Tibial artery (tissue), 4 donors: Measurements from ENCODE around the gene PGBD4.

Experiments
- DNase-seq, 2 donors: peaks; one replicate each; pipeline ENCODE4 v3.0.0-alpha.2; 2019
- H3K27ac ChIP-seq, 2 donors: fragments of 200-600 bp; sonication (generic) in 1 of 2; 1 replicate in 1 of 2; 2 replicates in 1 of 2; pipeline ENCODE4 v1.5.1; 2018 to 2019; ENCODE audit warnings: mild to moderate bottlenecking in 1 of 2
- H3K27me3 ChIP-seq, 2 donors: fragments of 200-600 bp; sonication (generic) in 1 of 2; one replicate each; pipeline versions ENCODE4 v1.5.1 to v1.6.0; 2016 to 2019
- H3K36me3 ChIP-seq, 3 donors: fragments of 200-600 bp; sonication (generic) in 2 of 3; one replicate each; pipeline ENCODE4 v1.5.1; 2016 to 2019; ENCODE audit warnings: mild to moderate bottlenecking in 2 of 3
- H3K4me1 ChIP-seq, 4 donors: fragments of 200-600 bp; sonication (generic) in 2 of 4; 1 replicate in 3 of 4; 2 replicates in 1 of 4; pipeline ENCODE4 v1.5.1; 2016 to 2019
- H3K4me3 ChIP-seq, 2 donors: fragments of 200-600 bp; sonication (generic) in 1 of 2; 1 replicate in 1 of 2; 2 replicates in 1 of 2; pipeline ENCODE4 v1.5.1; 2018 to 2019; ENCODE audit warnings: mild to moderate bottlenecking in 2 of 2
- H3K9me3 ChIP-seq, 3 donors: fragments of 200-600 bp; sonication (generic) in 1 of 3; one replicate each; pipeline ENCODE4 v1.5.1; 2016 to 2019
- CTCF ChIP-seq, 2 experiments: fragments of 200-600 bp in 1 of 2; fragments of 450-650 bp in 1 of 2; IDR thresholded peaks; one replicate each; pipeline ENCODE4 v1.5.1; 2017 to 2019; ENCODE audit warnings: antibody characterized with exemption in 2 of 2, mild to moderate bottlenecking in 1 of 2, moderate library complexity in 1 of 2
- intact Hi-C: fragments of 100-400 bp; cut with DNase I; formaldehyde crosslinking; loops from one replicate; pipeline ENCODE4 v1.15.0; 2023; ENCODE audit warnings: low total_unique reads

Gene PGBD4

GRCh38 chr15:34078900-34079299 is 23.0 kb upstream of the PGBD4 start:
- H3K27me3 ChIP-seq, result no peaks in the 10 kb centered on the region
- no peak for TF ChIP-seq CTCF (IDR thresholded peaks at IDR 0.05)
- no peak for DNase-seq
- H3K9me3 ChIP-seq, result no peaks in the 10 kb centered on the region
- H3K36me3 ChIP-seq, result peaks cover 8 to 23% (median 11%) of the 10 kb centered on the region in 3 donors
- intact Hi-C loops, result no loop called here
- no peaks in the 10 kb centered on the region for H3K4me1 ChIP-seq
- H3K27ac ChIP-seq, result no peak overlapping the region
- no peak overlapping the region for H3K4me3 ChIP-seq

DNA sequence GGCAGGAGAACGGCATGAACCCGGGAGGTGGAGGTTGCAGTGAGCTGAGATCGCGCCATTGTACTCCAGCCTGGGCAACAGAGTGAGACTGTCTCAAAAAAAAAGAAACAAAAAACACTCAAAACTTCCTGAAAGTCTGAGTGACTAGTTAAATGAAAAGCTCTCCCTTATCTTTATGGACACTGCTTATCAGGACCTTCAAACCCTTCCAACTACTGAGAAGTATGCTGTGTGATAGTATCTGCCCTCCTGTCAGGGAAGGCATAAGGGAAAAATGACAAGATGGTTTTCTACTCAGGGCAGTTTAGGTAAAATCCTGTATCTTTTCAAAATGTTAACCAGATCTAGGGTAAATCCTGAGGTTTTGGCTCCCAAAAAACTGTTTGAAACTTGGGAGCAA is 22.0 kb upstream of the PGBD4 start:
- Histone ChIP-seq H3K36me3 (peaks cover 11 to 32% (median 17%) of the 10 kb centered on the region in 3 donors), H3K27ac (no peak overlapping the region), H3K4me3 (no peak overlapping the region), H3K4me1 (no peaks in the 10 kb centered on the region), H3K27me3 (no peaks in the 10 kb centered on the region), H3K9me3 (no peaks in the 10 kb centered on the region)
- no peak for DNase-seq
- no peak for TF ChIP-seq CTCF (IDR thresholded peaks at IDR 0.05)
- intact Hi-C loops, result no loop called here

DNA sequence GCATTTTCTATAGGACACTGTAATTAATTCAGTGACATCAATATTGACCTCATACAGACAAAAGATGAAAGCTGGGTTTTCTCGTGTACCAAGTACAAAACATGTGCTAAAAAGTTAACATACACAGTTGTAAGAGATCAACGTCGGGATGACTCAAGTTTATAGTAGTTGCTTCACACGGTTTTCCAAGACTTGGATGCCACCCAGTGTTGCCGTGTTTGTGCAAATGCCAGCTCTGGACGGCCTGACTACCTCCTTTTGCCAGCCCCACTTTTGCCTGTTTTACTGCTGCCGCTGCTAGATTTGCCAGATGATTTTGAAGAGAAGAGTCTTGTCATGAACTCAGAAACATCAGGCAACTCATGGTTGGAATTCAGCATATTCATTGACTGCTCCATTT is 17.8 kb upstream of the PGBD4 start:
- no peak overlapping the region for H3K4me3 ChIP-seq
- no peaks in the 10 kb centered on the region for H3K9me3 ChIP-seq
- peaks cover 38 to 65% (median 41%) of the 10 kb centered on the region in 3 donors for H3K36me3 ChIP-seq
- no peaks in the 10 kb centered on the region for H3K27me3 ChIP-seq
- no peak overlapping the region for H3K27ac ChIP-seq
- no peaks in the 10 kb centered on the region for H3K4me1 ChIP-seq
- DNase-seq, result no peak
- no peak for TF ChIP-seq CTCF (IDR thresholded peaks at IDR 0.05)
- intact Hi-C loops, result no loop called here

- peaks cover 50 to 72% (median 52%) of the 10 kb centered on the region in 3 donors for H3K36me3 ChIP-seq
- H3K9me3 ChIP-seq, result no peaks in the 10 kb centered on the region
These were observed 16.1 kb upstream of the PGBD4 start for GRCh38 chr15:34085746-34086145.

GRCh38 chr15:34099914-34100313 is 2.0 kb upstream of the PGBD4 start:
- Histone ChIP-seq H3K36me3 (peaks cover 4 to 7% (median 7%) of the 10 kb centered on the region in 3 donors), H3K4me1 (peaks cover 0 to 27% (median 22%) of the 10 kb centered on the region in 4 donors), H3K27me3 (no peaks in the 10 kb centered on the region), H3K4me3 (peak overlapping the region in 1 of 2 donors; percentile 91), H3K27ac (no peak overlapping the region), H3K9me3 (no peaks in the 10 kb centered on the region)
- no peak for DNase-seq
- TF ChIP-seq CTCF (IDR thresholded peaks at IDR 0.05), result no peak
- intact Hi-C loops, result loop anchor here (5.0 kb wide), 1 partner anchor 122 kb away; no protein-coding TSS in a partner anchor

More at GRCh38 chr15:34085746-34086145, 16.1 kb upstream of the PGBD4 start:
- Histone ChIP-seq H3K27me3 (no peaks in the 10 kb centered on the region), H3K27ac (no peak overlapping the region), H3K4me1 (no peaks in the 10 kb centered on the region), H3K4me3 (no peak overlapping the region)
- intact Hi-C loops, result no loop called here
- TF ChIP-seq CTCF (IDR thresholded peaks at IDR 0.05), result no peak
- DNase-seq, result no peak
